Mucosa of stomach (tissue), 1 donor: ENCODE results near the gene CPXM2.

ENCODE experiments used
- H3K27me3 ChIP-seq: one replicate; pipeline ENCODE4 v1.7.0; 2013; ENCODE audit warnings: mild to moderate bottlenecking, low read length; ENCODE audit not compliant: control insufficient read depth, insufficient read depth
- H3K36me3 ChIP-seq: one replicate; pipeline ENCODE4 v1.7.0; 2013; ENCODE audit warnings: low read length; ENCODE audit not compliant: control insufficient read depth, insufficient read depth
- H3K4me1 ChIP-seq: one replicate; pipeline ENCODE4 v1.7.0; 2013; ENCODE audit warnings: mild to moderate bottlenecking, low read length; ENCODE audit not compliant: control insufficient read depth, insufficient read depth
- H3K4me3 ChIP-seq: one replicate; pipeline ENCODE4 v1.7.0; 2013; ENCODE audit warnings: low read length
- H3K9ac ChIP-seq: one replicate; pipeline ENCODE4 v1.7.0; 2013; ENCODE audit warnings: mild to moderate bottlenecking, low read length, moderate library complexity
- H3K9me3 ChIP-seq: one replicate; pipeline ENCODE4 v1.7.0; 2013; ENCODE audit warnings: mild to moderate bottlenecking, low read length, moderate library complexity; ENCODE audit not compliant: control insufficient read depth
- donor health status: Pancreatic carcinoma.

Gene CPXM2

DNA sequence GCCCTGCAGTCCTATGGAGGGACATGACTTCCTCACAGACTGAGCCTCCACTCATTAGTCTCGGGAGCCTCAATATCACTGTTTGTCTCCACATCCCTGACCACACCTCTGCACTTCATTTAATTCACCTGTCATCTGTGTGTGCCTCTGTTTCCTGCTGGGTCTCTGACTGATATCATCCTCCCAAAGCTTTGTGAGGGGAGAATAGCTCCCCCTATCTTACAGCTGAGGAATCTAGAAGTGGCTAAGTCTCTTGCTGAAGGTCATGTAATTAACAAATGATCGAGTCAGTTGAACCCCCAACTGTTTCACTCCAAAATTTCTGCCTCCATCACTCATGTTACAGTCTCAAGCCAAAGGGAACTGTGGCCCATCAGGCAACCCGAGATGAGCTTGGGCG is 5.5 kb upstream of the CPXM2 start:
- no peaks in the 10 kb centered on the region for H3K36me3 ChIP-seq
- no peaks in the 10 kb centered on the region for H3K27me3 ChIP-seq
- H3K9ac ChIP-seq: no peak overlapping the region
- no peak overlapping the region for H3K4me3 ChIP-seq
- no peaks in the 10 kb centered on the region for H3K4me1 ChIP-seq
- H3K9me3 ChIP-seq: no peaks in the 10 kb centered on the region

DNA sequence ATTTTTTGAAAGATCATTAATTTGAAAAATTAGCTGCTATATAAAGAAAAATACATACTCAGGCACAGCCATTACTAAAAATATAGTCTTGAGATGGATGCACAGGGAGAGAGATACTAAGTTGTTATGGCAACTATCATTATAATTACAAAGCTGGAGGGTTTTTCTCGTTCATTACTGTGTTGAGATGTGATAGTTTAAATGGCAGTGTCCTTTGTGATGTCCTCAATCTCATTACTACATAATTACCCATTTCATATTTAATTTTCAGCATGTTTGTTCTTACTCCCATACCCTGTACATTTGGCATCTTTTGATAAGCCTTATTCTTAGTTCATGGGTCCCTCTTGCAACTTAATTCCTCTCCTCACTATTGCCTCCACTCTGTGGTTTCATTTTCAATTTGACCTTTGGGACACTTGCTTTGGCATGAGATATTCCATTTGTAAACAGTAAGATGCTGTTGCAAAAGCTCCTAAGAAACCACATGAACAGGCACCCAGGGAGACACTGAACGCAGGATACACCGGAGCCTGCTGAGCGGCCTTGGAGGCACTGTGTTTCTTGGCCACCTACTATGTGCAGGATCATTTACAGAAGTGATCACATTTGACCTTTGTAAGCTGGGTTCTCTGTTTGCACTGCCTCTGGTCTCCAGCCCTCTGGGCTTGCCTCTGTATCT is 4.8 kb upstream of the CPXM2 start:
- H3K27me3 ChIP-seq: no peaks in the 10 kb centered on the region
- no peaks in the 10 kb centered on the region for H3K4me1 ChIP-seq
- no peaks in the 10 kb centered on the region for H3K36me3 ChIP-seq
- no peak overlapping the region for H3K9ac ChIP-seq
- no peaks in the 10 kb centered on the region for H3K9me3 ChIP-seq
- no peak overlapping the region for H3K4me3 ChIP-seq

DNA sequence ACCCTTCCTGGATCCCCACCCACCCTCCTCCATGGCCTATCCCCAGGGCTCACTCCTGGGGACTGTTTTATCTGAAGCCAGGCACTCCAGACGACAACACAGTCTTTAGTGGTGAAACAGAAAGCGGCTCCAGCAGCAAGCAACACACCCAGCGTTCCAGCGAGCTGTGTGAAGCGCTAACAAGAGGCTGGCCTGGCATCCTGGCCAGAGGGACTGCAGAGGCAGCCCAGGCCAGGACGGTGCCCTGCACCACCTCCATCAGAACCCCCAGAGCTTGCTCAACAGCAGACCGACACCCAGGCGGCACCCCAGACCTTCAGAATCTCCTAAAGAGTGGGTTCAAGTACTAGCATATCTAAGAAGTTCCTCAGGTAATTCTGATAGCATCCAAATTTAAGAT is 2.0 kb upstream of the CPXM2 start:
- Histone ChIP-seq H3K4me1 (no peaks in the 10 kb centered on the region), H3K9ac (no peak overlapping the region), H3K9me3 (no peaks in the 10 kb centered on the region), H3K4me3 (no peak overlapping the region), H3K36me3 (no peaks in the 10 kb centered on the region), H3K27me3 (no peaks in the 10 kb centered on the region)

DNA sequence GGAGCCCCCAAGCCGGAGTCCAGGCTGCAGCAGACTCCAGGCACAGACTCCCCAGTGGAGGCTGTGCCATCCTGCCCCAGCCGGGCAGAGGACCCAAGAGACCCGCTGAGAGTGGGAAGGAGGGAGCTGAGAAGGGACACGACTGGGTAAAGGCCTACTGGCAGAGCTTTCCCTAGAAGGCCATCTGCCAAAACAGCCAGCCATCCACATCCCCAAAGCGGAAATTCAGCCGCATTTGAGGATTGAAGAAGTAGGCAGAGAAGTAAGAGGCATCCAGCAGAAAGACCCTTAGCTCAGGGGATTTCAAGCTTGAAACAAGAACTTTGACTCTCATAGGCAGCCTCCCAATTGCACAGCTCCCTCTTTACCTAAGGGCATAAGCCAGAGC is 857 bp downstream of the CPXM2 start:
- no peaks in the 10 kb centered on the region for H3K4me1 ChIP-seq
- H3K9me3 ChIP-seq: no peaks in the 10 kb centered on the region
- no peak overlapping the region for H3K9ac ChIP-seq
- H3K36me3 ChIP-seq: no peaks in the 10 kb centered on the region
- H3K27me3 ChIP-seq: no peaks in the 10 kb centered on the region
- H3K4me3 ChIP-seq: no peak overlapping the region

DNA sequence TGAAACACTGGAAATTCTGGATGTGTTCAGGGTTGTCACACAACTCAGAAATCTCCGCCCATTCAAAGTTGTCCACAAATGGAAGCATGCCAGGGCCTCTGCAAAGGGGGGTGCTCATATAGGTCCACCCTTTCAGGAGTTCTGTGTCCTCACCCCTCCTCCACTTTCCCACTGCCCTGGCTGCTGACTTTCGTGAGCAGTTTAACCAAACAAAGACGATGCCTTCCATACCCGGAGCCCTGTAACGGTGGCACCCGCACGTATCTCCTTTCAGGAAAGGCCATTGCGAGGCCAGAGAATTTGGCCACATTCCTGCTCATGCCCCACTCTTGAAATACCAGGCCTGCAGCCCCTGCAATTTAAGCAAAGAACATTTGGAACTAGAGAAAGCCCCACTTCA is 1.4 kb downstream of the CPXM2 start:
- no peaks in the 10 kb centered on the region for H3K27me3 ChIP-seq
- no peaks in the 10 kb centered on the region for H3K9me3 ChIP-seq
- no peak overlapping the region for H3K4me3 ChIP-seq
- no peaks in the 10 kb centered on the region for H3K4me1 ChIP-seq
- no peak overlapping the region for H3K9ac ChIP-seq
- H3K36me3 ChIP-seq: no peaks in the 10 kb centered on the region

DNA sequence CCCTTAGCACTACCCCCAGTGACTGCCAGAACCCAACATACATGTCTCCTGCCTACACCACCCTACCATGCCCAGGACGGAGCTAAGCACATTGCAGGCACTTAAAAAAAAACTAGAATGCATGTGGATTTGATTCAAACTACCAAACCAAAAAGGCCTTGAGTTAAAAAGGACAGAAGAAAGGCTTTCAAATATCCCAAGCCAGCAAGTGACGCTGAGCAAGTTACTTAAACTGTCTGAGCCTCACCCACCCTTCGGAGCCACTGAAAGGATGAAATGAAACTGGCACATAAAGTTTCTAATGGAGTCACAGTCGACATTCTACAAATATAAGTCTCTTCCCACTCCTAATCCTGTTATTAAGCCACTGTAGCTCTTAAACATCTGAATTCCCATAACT is 1.8 kb downstream of the CPXM2 start:
- no peak overlapping the region for H3K4me3 ChIP-seq
- no peaks in the 10 kb centered on the region for H3K36me3 ChIP-seq
- H3K9me3 ChIP-seq: no peaks in the 10 kb centered on the region
- H3K9ac ChIP-seq: no peak overlapping the region
- H3K4me1 ChIP-seq: no peaks in the 10 kb centered on the region
- no peaks in the 10 kb centered on the region for H3K27me3 ChIP-seq

DNA sequence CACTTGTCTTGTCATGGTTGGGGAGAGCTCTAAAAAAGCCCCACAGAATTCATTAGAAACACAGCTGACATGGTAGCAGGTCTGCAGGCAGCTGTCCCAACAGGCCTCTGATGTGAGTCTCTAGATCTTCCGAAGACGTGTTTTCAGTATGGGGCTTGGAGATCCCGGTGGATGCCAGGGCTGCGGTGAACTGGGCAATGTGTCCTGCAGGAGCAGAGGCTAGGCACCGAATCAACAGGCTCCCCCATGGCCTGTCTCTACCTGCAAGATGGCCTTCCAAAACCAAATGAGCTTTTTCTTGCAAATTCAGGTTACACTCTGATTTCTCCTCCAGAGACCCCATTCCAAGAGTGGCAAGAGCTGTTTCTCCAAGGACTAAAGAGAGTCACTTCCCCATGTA is 2.9 kb downstream of the CPXM2 start:
- H3K9ac ChIP-seq: no peak overlapping the region
- no peak overlapping the region for H3K4me3 ChIP-seq
- H3K9me3 ChIP-seq: no peaks in the 10 kb centered on the region
- no peaks in the 10 kb centered on the region for H3K27me3 ChIP-seq
- no peaks in the 10 kb centered on the region for H3K36me3 ChIP-seq
- no peaks in the 10 kb centered on the region for H3K4me1 ChIP-seq

DNA sequence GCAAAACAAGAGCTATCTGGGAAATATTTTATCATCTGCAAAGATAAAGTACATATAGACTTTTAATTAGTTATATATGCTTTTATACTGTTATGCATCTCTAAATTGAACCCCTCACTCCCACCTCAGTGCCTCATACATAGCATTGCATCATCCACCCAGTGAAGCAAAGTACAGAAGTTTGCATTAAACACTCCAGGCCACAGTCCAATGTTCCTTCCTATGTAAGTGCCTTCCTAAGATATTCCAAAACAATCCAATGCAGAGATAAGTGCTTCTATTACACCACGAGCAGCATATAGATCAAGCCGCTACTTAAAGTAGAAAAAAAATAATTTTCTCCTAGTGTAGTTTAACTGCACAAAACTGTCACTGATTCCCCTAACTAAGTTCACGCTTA is 3.4 kb downstream of the CPXM2 start:
- no peaks in the 10 kb centered on the region for H3K4me1 ChIP-seq
- no peaks in the 10 kb centered on the region for H3K36me3 ChIP-seq
- no peak overlapping the region for H3K9ac ChIP-seq
- H3K9me3 ChIP-seq: no peaks in the 10 kb centered on the region
- H3K27me3 ChIP-seq: no peaks in the 10 kb centered on the region
- no peak overlapping the region for H3K4me3 ChIP-seq

DNA sequence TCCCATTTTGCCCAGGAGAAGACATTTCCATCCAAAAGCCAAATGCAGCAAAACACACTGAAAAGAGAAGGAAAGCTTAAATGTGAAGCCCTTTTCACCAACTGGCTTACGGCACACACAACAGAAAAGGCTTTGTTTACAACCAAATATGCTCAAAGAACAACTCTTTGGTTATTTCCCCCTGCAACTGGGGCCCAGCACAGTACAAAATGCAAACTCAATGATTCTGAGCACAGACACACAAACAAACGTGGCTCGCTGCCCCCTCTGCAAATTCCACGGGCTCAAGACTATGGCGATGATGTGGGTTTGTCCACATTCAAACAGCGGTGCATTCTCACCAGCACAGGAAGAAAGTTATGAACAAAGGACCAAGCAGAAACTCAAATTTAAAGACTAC is 5.3 kb downstream of the CPXM2 start:
- Histone ChIP-seq H3K36me3 (no peaks in the 10 kb centered on the region), H3K9ac (no peak overlapping the region), H3K9me3 (no peaks in the 10 kb centered on the region), H3K27me3 (no peaks in the 10 kb centered on the region), H3K4me3 (no peak overlapping the region), H3K4me1 (no peaks in the 10 kb centered on the region)

DNA sequence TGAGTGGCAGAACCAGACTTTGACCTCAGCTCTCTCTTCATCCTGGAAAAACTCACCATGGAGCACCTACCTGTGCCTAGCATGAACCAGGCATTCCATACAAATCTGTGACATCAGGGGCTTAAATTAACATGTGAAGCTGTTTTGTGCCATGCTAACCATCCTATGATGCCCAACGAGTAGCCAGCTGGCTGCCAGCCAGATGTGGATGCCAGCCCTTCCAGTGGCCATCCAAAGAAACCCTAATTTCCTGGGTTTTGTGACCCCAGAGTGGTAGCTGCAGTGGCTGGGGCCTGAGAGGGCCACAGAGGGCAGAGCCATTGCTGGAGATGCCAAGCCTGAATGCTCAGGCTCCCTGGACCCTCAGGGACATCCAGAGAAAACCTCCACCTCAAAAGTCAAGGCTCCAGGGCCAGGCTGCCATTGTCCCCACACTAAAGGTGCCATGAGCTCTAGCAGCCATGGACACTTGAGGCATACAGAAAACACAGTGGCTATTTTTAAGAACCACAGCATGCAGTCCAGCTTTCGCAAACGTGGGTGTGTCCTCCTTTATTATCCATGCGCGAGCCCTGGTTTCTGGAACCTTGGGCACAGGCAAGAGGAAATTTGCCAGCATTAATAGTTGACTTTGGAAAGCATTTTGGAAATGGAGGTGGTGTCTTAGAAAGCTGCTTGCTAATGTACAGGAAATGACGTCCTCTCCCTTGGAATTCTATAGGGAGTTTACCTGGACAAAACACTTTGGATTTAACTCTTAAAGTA is 6.0 kb downstream of the CPXM2 start:
- Histone ChIP-seq H3K27me3 (no peaks in the 10 kb centered on the region), H3K36me3 (no peaks in the 10 kb centered on the region), H3K4me3 (no peak overlapping the region), H3K4me1 (no peaks in the 10 kb centered on the region), H3K9me3 (no peaks in the 10 kb centered on the region), H3K9ac (no peak overlapping the region)

DNA sequence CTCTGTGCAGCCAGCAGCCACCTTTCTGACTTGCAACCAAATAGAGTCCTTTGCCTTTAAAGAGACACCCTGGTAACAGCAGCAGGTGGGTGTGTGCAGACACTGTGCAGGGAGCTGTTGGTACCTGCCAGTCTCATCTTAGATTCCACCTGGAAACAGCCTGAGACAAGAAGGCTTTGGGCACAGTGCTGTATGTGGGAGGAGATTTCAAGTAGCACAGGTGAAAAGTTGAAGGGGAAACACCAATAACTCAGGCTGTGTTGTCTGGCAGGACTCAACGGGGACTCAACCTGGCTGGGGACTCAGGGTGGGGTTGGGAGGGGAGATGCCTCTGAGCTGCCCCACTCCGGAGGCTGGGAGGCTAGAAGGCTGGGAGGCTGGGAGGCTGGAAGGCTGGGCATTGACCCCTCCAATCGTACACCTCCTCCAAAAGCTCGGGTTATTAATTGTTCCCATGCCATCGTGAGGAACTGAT is 6.7 kb downstream of the CPXM2 start:
- Histone ChIP-seq H3K27me3 (no peaks in the 10 kb centered on the region), H3K9ac (no peak overlapping the region), H3K36me3 (no peaks in the 10 kb centered on the region), H3K9me3 (no peaks in the 10 kb centered on the region), H3K4me1 (no peaks in the 10 kb centered on the region), H3K4me3 (no peak overlapping the region)

DNA sequence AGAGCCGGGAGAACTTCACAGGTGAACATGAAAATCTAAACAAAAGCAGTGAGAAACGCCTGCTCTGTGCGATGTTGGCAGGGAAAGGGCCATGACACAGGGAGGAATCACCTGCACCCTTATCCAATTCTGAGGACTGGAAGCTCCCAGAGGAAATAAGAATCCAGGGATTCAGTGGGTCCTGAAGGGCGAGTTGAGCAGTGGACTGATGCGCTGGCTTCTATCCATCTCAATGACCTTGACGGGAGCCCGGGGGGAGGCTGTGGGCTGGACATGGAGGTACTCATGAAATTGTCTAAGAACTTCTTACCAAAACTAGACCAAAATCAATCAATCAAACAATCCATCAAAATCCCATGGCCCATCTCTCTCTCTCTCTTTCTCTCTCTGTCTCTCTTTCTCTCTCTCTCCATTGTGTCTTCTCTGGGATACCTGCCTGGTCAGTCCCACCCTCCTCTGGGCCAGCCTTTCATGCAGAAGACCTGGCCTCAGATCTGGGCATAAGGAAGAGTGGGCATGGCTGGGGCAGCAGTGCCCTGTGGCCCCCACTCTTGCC is 7.2 kb downstream of the CPXM2 start:
- no peaks in the 10 kb centered on the region for H3K4me1 ChIP-seq
- no peaks in the 10 kb centered on the region for H3K36me3 ChIP-seq
- no peaks in the 10 kb centered on the region for H3K27me3 ChIP-seq
- H3K9me3 ChIP-seq: no peaks in the 10 kb centered on the region
- H3K4me3 ChIP-seq: no peak overlapping the region
- no peak overlapping the region for H3K9ac ChIP-seq
